ENCODE measurements around the gene DYNC1LI1.

Gene DYNC1LI1

GRCh38 chr3:32492684-32493436 lies 77.8 kb downstream of the DYNC1LI1 start:
- DNase-seq (ENCODE audit: low read depth): no peak

- no peak for DNase-seq (ENCODE audit: low read depth)
Observed at GRCh38 chr3:32488474-32489008, 82.1 kb downstream of the DYNC1LI1 start.

GRCh38 chr3:32487781-32488473 lies 82.7 kb downstream of the DYNC1LI1 start:
- no peak for DNase-seq (ENCODE audit: low read depth)

- DNase-seq (ENCODE audit: low read depth): no peak
Observed at GRCh38 chr3:32484436-32484835, 86.2 kb downstream of the DYNC1LI1 start.

GRCh38 chr3:32483772-32484171 lies 86.9 kb downstream of the DYNC1LI1 start:
- DNase-seq (ENCODE audit: low read depth): no peak

GRCh38 chr3:32482693-32483092 lies 88.0 kb downstream of the DYNC1LI1 start:
- no peak for DNase-seq (ENCODE audit: low read depth)

DNA sequence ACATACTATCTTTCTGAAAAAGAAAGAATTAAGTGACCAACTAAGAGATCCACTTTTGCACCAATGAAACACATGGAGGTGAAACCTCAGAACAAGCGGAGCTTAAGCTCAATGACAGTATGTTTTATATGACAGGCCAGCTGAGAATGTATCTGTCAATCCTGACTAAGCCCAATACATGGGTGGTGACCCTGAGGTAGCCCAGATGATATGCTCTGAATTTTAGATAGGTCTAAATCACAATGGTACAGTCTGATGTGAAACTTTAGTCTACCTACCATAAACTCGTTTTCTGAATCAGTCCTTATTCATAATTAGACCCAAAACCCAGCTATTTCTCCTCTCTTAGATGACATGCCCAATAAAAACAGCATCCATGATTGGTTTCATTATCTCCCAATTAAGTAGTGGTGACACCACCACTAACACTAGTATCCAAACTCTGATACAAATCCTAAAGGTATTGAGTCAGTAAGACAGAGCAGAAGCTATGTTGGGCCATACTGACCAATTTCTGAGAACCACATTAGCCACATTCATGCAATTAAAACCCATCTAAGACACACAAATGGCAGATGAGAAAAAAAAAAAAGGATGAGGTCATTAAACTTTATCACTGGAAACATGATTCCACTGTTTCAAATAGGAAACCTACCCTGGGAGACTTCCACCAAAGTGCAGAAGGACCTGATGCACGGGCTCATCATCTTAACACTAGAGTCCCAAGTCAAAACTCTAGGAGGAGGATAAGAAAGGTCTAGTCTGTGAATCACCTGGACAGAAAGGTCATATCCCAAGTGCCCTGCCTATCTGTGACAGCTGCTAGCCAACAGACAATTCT lies 88.6 kb downstream of the DYNC1LI1 start:
- DNase-seq (ENCODE audit: low read depth): no peak

GRCh38 chr3:32480604-32481003 lies 90.1 kb downstream of the DYNC1LI1 start:
- DNase-seq (ENCODE audit: low read depth): no peak

Measured in activated T-cell treated with anti-CD3 and anti-CD28 coated beads for 48 hours (primary cell).